NB4 (cell line): ENCODE measurements around the gene GMIP.

Source experiments
- DNase-seq: peaks from one replicate; pipeline ENCODE4 v3.0.0; 2010; ENCODE audit warnings: low read depth
- H3K4me3 ChIP-seq: one replicate; pipeline ENCODE4 v1.5.1; 2011; ENCODE audit warnings: mild to moderate bottlenecking, low read depth, low read length, moderate library complexity
- MYC ChIP-seq: IDR thresholded peaks from 2 replicates; pipeline ENCODE4 v1.6.1; 2011; ENCODE audit warnings: low read depth, low read length
- POLR2A ChIP-seq: IDR thresholded peaks from 2 replicates; pipeline ENCODE4 v1.6.1; 2011; ENCODE audit warnings: mild to moderate bottlenecking; ENCODE audit not compliant: insufficient read length; ENCODE audit errors: extremely low read depth
- TF ChIP-seq, protein P1 (sequence below): IDR thresholded peaks from 2 replicates; pipeline ENCODE4 v1.6.1; 2011; ENCODE audit warnings: low read depth, low read length
- TF ChIP-seq, protein P2 (sequence below): IDR thresholded peaks from one replicate; pipeline ENCODE4 v1.5.1; 2012; ENCODE audit warnings: low read depth, low read length

Gene GMIP

DNA sequence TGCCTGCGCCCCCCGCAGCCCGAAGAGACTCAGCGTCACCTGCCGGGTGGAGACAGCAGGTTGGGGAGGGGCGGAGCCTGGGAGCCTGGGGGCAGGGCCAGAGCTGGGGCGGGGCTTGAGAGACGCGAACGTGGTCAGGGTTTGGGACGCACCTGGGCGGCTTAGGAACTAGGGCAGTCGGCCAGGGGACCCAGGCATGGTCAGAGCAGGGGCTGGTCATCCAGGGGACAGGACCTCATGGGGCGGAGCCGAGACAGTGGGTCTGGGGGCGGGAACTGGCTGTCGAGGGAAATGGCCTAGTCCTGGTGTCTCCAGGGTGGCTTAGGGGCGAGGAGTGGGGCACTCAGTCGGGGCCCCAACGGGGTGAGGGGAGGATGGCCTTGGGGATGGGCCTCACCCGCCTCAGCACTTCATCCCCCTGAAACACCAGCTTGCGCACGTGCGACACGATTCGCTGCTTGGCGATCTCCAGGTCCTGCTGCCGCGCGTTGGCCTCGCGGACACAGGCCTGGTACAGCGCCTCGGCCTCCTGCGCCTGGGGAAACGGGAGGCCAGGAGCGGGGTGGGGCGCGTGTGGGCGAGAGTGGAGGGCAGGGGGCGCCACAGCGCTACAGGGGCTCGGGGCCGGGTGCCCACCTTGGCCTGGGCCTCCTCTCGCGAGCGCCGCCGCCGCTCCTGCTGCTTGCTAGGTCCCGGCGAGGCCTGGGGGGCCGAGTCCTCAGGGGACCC is 5.8 kb downstream of the GMIP start:
- no peak overlapping the region for H3K4me3 ChIP-seq
- TF ChIP-seq MYC = no peak
- TF ChIP-seq POLR2A = no peak
- TF ChIP-seq, protein P1, sequence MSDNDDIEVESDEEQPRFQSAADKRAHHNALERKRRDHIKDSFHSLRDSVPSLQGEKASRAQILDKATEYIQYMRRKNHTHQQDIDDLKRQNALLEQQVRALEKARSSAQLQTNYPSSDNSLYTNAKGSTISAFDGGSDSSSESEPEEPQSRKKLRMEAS = no peak
- TF ChIP-seq, protein P2, sequence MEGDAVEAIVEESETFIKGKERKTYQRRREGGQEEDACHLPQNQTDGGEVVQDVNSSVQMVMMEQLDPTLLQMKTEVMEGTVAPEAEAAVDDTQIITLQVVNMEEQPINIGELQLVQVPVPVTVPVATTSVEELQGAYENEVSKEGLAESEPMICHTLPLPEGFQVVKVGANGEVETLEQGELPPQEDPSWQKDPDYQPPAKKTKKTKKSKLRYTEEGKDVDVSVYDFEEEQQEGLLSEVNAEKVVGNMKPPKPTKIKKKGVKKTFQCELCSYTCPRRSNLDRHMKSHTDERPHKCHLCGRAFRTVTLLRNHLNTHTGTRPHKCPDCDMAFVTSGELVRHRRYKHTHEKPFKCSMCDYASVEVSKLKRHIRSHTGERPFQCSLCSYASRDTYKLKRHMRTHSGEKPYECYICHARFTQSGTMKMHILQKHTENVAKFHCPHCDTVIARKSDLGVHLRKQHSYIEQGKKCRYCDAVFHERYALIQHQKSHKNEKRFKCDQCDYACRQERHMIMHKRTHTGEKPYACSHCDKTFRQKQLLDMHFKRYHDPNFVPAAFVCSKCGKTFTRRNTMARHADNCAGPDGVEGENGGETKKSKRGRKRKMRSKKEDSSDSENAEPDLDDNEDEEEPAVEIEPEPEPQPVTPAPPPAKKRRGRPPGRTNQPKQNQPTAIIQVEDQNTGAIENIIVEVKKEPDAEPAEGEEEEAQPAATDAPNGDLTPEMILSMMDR = no peak
- no peak for DNase-seq

DNA sequence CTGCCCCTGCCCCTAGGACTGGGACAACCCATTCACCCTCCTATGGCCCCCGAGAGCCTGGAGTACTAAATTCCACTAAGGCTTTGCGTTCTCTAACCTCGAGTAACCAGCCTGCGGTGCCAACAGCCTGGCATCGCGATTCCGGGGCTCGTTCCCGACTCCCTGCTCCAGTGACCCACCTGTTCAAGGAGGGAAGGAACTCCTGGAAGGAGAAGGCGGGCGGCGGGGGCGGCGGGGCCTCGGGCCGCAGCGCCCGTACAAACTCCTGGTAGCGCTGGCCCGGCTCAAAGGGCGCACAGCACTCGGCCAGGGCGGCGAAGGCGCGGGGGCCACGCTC is 6.3 kb downstream of the GMIP start:
- DNase-seq = no peak
- H3K4me3 ChIP-seq = no peak overlapping the region
- TF ChIP-seq, protein P1 = no peak
- no peak for TF ChIP-seq POLR2A
- no peak for TF ChIP-seq MYC
- TF ChIP-seq, protein P2 = no peak

DNA sequence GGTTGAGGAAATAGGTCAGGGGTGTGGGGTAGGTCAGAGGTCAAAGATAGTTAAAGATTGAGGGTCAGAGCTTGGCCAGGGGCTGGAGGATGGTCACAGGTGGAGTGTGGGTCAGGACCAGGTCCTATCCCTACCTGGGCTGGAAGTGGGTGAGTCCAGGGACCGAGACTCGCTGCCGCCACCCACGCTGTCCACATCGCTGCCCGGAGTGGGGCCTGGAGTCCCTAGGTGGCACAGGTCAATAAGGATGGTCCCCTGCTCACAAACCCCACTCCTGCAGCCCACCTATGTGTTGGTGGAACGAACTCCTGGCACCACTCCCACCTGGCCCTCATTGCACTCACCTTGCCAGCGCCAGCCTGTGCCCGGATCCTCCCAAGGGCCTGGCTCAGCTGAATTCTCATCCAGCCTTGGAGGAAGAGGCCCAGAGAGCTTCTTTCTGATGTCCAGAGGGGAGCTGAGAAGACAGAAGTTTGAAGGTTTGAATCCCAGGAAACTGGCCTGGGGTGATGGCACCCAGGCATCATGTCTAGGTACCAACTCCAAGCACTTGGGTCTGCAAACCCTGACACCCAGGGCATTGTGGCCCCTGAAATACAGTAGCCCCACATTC is 6.8 kb downstream of the GMIP start:
- no peak for DNase-seq
- TF ChIP-seq, protein P2 = no peak
- TF ChIP-seq POLR2A (no peak), MYC (no peak)
- TF ChIP-seq, protein P1 = no peak

DNA sequence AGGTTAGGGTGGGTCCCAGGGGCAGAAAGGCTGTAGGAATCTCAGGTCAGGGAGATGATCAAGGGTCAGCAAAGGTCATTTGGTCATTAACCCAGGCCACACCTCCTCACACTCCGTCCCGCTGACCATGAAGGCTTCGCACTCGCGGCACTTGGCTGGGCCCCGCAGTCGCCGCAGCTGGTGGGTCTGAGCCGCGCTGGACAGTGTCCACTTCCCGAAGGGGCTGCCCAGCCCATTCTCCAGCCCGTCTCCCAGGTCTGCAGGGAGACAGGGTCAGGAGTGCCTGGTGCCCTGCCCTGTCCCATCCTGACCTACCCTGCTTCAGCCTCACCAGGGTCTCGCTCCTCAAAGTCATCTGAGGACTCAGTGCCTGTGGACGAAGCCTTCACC is 8.1 kb downstream of the GMIP start:
- no peak for DNase-seq
- TF ChIP-seq POLR2A (no peak), MYC (no peak)
- TF ChIP-seq, protein P1 = no peak
- TF ChIP-seq, protein P2 = no peak
- no peak overlapping the region for H3K4me3 ChIP-seq

More for the DNA sequence above, 6.8 kb downstream of the GMIP start:
- no peak overlapping the region for H3K4me3 ChIP-seq

DNA sequence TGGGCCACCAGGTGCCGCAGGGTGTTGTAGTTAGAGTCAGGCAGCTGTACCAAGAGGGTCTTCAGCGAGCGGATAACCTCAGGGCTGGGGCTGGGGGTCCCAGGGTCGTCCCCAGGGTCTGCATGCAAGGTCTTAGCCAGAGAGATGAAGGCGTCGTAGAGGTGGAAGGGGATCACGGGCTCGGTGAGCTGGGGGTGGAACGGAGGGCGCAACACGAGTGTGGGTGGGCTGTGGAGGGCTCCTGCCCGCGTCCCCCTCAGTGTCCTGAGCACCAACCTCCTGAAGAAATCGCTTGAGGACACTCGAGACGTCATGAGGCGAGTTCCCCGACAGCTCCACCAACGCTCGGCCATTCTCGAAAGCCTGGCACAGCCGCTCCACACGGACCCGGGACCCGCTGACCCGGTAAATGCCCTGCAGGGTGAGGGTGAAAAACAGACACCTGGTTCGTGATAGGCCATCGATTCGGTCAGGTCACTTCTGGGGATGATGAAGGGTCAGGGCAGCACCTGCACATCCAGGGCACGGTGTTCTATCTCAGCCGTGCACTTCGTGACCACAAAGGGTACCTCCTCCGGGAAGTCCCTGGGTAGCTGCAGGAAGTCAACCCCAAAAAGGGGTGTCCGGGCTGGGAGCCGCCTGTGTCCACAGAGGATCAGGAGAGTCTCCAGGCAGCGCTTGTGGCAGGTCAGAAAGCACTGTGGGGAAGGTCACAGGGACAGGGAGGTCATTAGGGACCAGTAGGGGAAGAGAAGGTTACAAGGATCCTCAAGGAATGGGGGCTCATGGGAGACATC is 8.7 kb downstream of the GMIP start:
- TF ChIP-seq, protein P1 = no peak
- TF ChIP-seq, protein P2 = no peak
- TF ChIP-seq MYC (no peak), POLR2A (no peak)
- H3K4me3 ChIP-seq = no peak overlapping the region
- no peak for DNase-seq
